B cell (primary cell): ENCODE data around the gene PDPK1.

Experiments
- EZH2 ChIP-seq: IDR thresholded peaks from 2 replicates; pipeline ENCODE4 v1.6.1; 2012; ENCODE audit warnings: borderline replicate concordance, low read depth, mild to moderate bottlenecking, moderate library complexity, low read length; ENCODE audit not compliant: insufficient read depth, poor library complexity, severe bottlenecking
- TF ChIP-seq, protein P1 (sequence below): fragments of 200-600 bp; IDR thresholded peaks from one replicate; pipeline ENCODE4 v1.8.0; 2022; ENCODE audit warnings: antibody characterized with exemption, mild to moderate bottlenecking

DNA sequence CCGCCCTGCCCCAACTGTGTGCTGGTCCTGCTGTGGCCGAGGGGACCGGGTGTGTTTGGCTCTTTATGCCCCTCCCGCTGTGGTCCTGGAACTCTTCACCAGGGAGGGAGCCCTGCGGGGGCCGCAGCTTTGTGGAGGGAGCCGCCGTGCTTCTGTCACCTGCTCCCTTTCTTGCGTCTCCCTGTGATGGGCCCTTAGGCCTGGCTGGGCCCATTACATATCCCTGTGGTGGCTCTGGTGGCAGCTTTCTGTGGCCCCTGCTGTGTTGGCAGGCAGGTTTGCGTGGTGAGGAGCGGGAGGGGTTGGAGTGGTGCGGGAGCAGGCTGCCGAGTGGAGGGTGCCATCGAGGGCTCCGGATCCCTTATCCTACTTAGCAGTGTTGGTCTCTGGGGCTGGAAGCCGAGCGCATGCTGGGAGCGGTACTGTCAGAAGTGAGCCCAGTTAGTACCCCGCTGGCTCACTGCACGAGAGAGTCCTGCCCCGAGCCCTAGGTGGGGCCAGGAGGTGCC lies 60.4 kb downstream of the PDPK1 start:
- TF ChIP-seq EZH2 = no peak
- TF ChIP-seq, protein P1, sequence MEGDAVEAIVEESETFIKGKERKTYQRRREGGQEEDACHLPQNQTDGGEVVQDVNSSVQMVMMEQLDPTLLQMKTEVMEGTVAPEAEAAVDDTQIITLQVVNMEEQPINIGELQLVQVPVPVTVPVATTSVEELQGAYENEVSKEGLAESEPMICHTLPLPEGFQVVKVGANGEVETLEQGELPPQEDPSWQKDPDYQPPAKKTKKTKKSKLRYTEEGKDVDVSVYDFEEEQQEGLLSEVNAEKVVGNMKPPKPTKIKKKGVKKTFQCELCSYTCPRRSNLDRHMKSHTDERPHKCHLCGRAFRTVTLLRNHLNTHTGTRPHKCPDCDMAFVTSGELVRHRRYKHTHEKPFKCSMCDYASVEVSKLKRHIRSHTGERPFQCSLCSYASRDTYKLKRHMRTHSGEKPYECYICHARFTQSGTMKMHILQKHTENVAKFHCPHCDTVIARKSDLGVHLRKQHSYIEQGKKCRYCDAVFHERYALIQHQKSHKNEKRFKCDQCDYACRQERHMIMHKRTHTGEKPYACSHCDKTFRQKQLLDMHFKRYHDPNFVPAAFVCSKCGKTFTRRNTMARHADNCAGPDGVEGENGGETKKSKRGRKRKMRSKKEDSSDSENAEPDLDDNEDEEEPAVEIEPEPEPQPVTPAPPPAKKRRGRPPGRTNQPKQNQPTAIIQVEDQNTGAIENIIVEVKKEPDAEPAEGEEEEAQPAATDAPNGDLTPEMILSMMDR = no peak
